ENCODE results near the gene SLIT3.
A peak's percentile ranks its signal among the peaks of the same experiment; 100 is the strongest.

SLIT3 gene

DNA sequence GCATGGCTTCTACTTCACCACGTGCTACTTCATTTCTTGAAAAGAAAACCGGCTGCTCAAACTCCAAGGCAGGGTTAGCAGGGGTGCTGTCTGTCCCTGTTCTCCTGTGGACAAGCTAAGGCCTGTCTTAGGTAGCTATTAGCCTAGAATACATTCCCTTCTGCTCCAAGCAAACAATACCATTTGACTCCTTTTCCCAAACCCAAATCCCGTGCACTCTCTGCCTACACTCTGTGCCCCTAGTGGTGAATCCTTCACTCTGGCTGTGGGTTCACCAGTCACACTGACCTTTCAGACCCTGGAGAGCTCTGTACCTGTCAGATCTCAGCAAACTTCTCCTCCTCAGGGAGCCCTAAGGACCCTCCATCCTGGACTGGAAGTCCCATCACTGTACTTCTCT, 211.6 kb downstream of the SLIT3 start:
- Histone ChIP-seq H3K4me3 (ENCODE audit: low read length) (no peak overlapping the region), H4K20me1 (ENCODE audit: insufficient read depth, low read length) (no peaks in the 10 kb centered on the region), H3K79me2 (ENCODE audit: low read length) (no peaks in the 10 kb centered on the region), H3K9ac (ENCODE audit: low read length) (no peak overlapping the region), H3K4me2 (ENCODE audit: low read length) (no peak overlapping the region), H2AFZ (ENCODE audit: low read depth, low read length) (no peak overlapping the region), H3K27me3 (ENCODE audit: low read depth, low read length) (no peaks in the 10 kb centered on the region), H3K9me3 (ENCODE audit: insufficient read depth, low read length) (no peaks in the 10 kb centered on the region), H3K4me1 (ENCODE audit: low read length) (no peaks in the 10 kb centered on the region), H3K27ac (ENCODE audit: low read length) (no peak overlapping the region), H3K36me3 (replicated peaks; ENCODE audit: low read depth, low read length) (no peaks in the 10 kb centered on the region)
- TF ChIP-seq CTCF (IDR thresholded peaks at IDR 0.05; ENCODE audit: low read depth, low read length), result peak; percentile 6; the same call in 1 of the 2 replicates
- no peak for TF ChIP-seq EZH2phosphoT487 (IDR thresholded peaks at IDR 0.05; ENCODE audit: low read depth)

- H3K79me2 ChIP-seq (ENCODE audit: low read length), result no peaks in the 10 kb centered on the region
- H3K9me3 ChIP-seq (ENCODE audit: insufficient read depth, low read length), result no peaks in the 10 kb centered on the region
- no peak overlapping the region for H3K4me2 ChIP-seq (ENCODE audit: low read length)
- H3K4me1 ChIP-seq (ENCODE audit: low read length), result no peaks in the 10 kb centered on the region
- H3K27ac ChIP-seq (ENCODE audit: low read length), result no peak overlapping the region
- H2AFZ ChIP-seq (ENCODE audit: low read depth, low read length), result no peak overlapping the region
- TF ChIP-seq EZH2phosphoT487 (IDR thresholded peaks at IDR 0.05; ENCODE audit: low read depth) (no peak), CTCF (IDR thresholded peaks at IDR 0.05; ENCODE audit: low read depth, low read length) (no peak)
- no peaks in the 10 kb centered on the region for H4K20me1 ChIP-seq (ENCODE audit: insufficient read depth, low read length)
- no peak overlapping the region for H3K9ac ChIP-seq (ENCODE audit: low read length)
- H3K4me3 ChIP-seq (ENCODE audit: low read length), result no peak overlapping the region
- H3K36me3 ChIP-seq (replicated peaks; ENCODE audit: low read depth, low read length), result no peaks in the 10 kb centered on the region
- H3K27me3 ChIP-seq (ENCODE audit: low read depth, low read length), result no peaks in the 10 kb centered on the region
These were observed 212.8 kb downstream of the SLIT3 start for GRCh38 chr5:169088028-169088725.

DNA sequence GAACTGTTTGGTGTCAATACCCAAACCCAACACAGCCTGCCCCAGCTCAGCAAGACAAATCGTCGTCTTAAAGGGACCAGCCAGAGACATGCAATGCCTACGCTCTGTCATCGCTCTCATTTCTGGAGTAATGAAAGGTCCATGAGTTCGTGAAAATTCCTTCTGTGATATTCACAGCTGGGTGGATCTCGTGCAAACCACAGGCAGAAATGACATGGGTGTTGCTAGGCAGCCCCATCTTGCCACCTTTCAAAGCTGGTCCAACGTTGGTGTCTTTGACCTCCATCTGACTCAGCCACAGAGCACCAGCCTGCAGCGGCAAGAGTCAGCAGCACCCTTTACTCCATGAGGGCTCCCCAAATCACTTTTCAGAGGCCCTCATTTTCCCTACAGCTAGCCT, 215.3 kb downstream of the SLIT3 start:
- peaks cover 4% of the 10 kb centered on the region; the same call in 1 of the 2 replicates for H3K27me3 ChIP-seq (ENCODE audit: low read depth, low read length)
- no peaks in the 10 kb centered on the region for H3K79me2 ChIP-seq (ENCODE audit: low read length)
- no peaks in the 10 kb centered on the region for H3K9me3 ChIP-seq (ENCODE audit: insufficient read depth, low read length)
- H3K27ac ChIP-seq (ENCODE audit: low read length), result no peak overlapping the region
- TF ChIP-seq EZH2phosphoT487 (IDR thresholded peaks at IDR 0.05; ENCODE audit: low read depth), result no peak
- no peak for TF ChIP-seq CTCF (IDR thresholded peaks at IDR 0.05; ENCODE audit: low read depth, low read length)
- H3K9ac ChIP-seq (ENCODE audit: low read length), result no peak overlapping the region
- no peak overlapping the region for H3K4me2 ChIP-seq (ENCODE audit: low read length)
- H3K4me3 ChIP-seq (ENCODE audit: low read length), result no peak overlapping the region
- H3K4me1 ChIP-seq (ENCODE audit: low read length), result no peaks in the 10 kb centered on the region
- H3K36me3 ChIP-seq (replicated peaks; ENCODE audit: low read depth, low read length), result no peaks in the 10 kb centered on the region
- H2AFZ ChIP-seq (ENCODE audit: low read depth, low read length), result no peak overlapping the region
- H4K20me1 ChIP-seq (ENCODE audit: insufficient read depth, low read length), result no peaks in the 10 kb centered on the region

- Histone ChIP-seq H3K4me3 (ENCODE audit: low read length) (no peak overlapping the region), H4K20me1 (ENCODE audit: insufficient read depth, low read length) (no peaks in the 10 kb centered on the region), H3K9me3 (ENCODE audit: insufficient read depth, low read length) (no peaks in the 10 kb centered on the region), H3K79me2 (ENCODE audit: low read length) (no peaks in the 10 kb centered on the region), H3K4me2 (ENCODE audit: low read length) (no peak overlapping the region), H2AFZ (ENCODE audit: low read depth, low read length) (no peak overlapping the region), H3K27ac (ENCODE audit: low read length) (no peak overlapping the region), H3K36me3 (replicated peaks; ENCODE audit: low read depth, low read length) (no peaks in the 10 kb centered on the region), H3K4me1 (ENCODE audit: low read length) (no peaks in the 10 kb centered on the region), H3K27me3 (ENCODE audit: low read depth, low read length) (peaks cover 4% of the 10 kb centered on the region; the same call in 1 of the 2 replicates), H3K9ac (ENCODE audit: low read length) (no peak overlapping the region)
- TF ChIP-seq CTCF (IDR thresholded peaks at IDR 0.05; ENCODE audit: low read depth, low read length) (no peak), EZH2phosphoT487 (IDR thresholded peaks at IDR 0.05; ENCODE audit: low read depth) (no peak)
These were observed 215.7 kb downstream of the SLIT3 start for GRCh38 chr5:169085212-169085611.
